Uterus (tissue), 2 donors: ENCODE data around the gene PTPRD.

Experiments used
- POLR2A ChIP-seq, 2 donors: fragments of 450-650 bp; IDR thresholded peaks; one replicate each; pipeline ENCODE4 v1.6.1; 2016; ENCODE audit warnings: antibody characterized with exemption in 2 of 2, mild to moderate bottlenecking in 1 of 2, moderate library complexity in 1 of 2
- TF ChIP-seq, protein P1 (sequence below), 4 experiments: fragments of 200-600 bp in 2 of 4; fragments of 450-650 bp in 2 of 4; sonication (generic) in 2 of 4; IDR thresholded peaks; one replicate each; pipeline ENCODE4 v1.5.1; 2016 to 2019; ENCODE audit warnings: antibody characterized with exemption in 4 of 4, mild to moderate bottlenecking in 2 of 4, moderate library complexity in 1 of 4

DNA sequence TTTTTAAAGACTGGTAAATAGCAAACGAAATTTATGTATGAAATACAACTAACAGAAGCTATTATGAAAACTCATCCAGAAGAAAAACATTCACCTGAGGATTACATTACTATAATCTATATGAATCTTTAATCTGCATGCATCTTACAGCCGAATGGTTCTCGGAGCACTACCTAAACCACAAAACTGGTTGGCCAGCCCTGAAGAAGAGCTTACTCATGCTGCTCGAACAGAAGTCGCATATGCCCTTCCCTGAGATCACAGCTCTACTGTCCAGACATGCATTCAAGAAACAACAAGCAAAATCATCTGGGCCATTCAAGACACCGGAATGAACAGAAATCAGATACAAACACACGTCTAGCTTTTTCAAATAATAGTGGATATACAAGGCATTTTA lies 1882.2 kb downstream of the PTPRD start:
- TF ChIP-seq, protein P1, sequence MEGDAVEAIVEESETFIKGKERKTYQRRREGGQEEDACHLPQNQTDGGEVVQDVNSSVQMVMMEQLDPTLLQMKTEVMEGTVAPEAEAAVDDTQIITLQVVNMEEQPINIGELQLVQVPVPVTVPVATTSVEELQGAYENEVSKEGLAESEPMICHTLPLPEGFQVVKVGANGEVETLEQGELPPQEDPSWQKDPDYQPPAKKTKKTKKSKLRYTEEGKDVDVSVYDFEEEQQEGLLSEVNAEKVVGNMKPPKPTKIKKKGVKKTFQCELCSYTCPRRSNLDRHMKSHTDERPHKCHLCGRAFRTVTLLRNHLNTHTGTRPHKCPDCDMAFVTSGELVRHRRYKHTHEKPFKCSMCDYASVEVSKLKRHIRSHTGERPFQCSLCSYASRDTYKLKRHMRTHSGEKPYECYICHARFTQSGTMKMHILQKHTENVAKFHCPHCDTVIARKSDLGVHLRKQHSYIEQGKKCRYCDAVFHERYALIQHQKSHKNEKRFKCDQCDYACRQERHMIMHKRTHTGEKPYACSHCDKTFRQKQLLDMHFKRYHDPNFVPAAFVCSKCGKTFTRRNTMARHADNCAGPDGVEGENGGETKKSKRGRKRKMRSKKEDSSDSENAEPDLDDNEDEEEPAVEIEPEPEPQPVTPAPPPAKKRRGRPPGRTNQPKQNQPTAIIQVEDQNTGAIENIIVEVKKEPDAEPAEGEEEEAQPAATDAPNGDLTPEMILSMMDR (IDR thresholded peaks at IDR 0.05): no peak
- no peak for TF ChIP-seq POLR2A (IDR thresholded peaks at IDR 0.05)
